ENCODE measurements around the gene SF3B2.
"Not testable (repeated sequence)": the region's sequence is repeated elsewhere in the genome, so short reads cannot be mapped to it uniquely, and the experiment has no call there.

SF3B2 gene

GRCh38 chr11:66112601-66113499, 60.7 kb downstream of the SF3B2 start:
- DNase-seq = no peak

GRCh38 chr11:66114957-66115356, 62.8 kb downstream of the SF3B2 start:
- not testable (repeated sequence) for DNase-seq

- DNase-seq = no peak
These were observed 63.6 kb downstream of the SF3B2 start for GRCh38 chr11:66115638-66116301.

GRCh38 chr11:66116576-66117361, 64.6 kb downstream of the SF3B2 start:
- DNase-seq = no peak

GRCh38 chr11:66118847-66119246, 66.7 kb downstream of the SF3B2 start:
- no peak for DNase-seq
